MM.1S (cell line): ENCODE data around the gene DGUOK.

Experiments
- DNase-seq: peaks from one replicate; pipeline ENCODE4 v3.0.0-alpha.2; 2015
- H2AFZ ChIP-seq: fragments of 300-600 bp; sonication (generic); 2 replicates; pipeline ENCODE4 v1.6.0; 2016; ENCODE audit warnings: antibody characterized with exemption, low read length
- H3F3A ChIP-seq: fragments of 300-600 bp; sonication (generic); 2 replicates; pipeline ENCODE4 v1.6.1; 2016; ENCODE audit warnings: mild to moderate bottlenecking, antibody characterized with exemption, low read length, moderate library complexity, mixed read lengths; ENCODE audit not compliant: insufficient read depth
- H3K27ac ChIP-seq: fragments of 300-600 bp; sonication (generic); 2 replicates; pipeline ENCODE4 v1.5.1; 2016; ENCODE audit warnings: mild to moderate bottlenecking, low read length
- H3K27me3 ChIP-seq: fragments of 300-600 bp; sonication (generic); replicated peaks from 2 replicates; pipeline ENCODE4 v1.6.0; 2016; ENCODE audit warnings: low read length; ENCODE audit not compliant: insufficient read depth
- H3K36me3 ChIP-seq: fragments of 300-600 bp; sonication (generic); replicated peaks from 2 replicates; pipeline ENCODE4 v1.6.1; 2016; ENCODE audit warnings: mild to moderate bottlenecking, low read length, mixed read lengths; ENCODE audit not compliant: insufficient read depth
- H3K4me1 ChIP-seq: fragments of 300-600 bp; sonication (generic); 2 replicates; pipeline ENCODE4 v1.6.1; 2016; ENCODE audit warnings: low read length, mixed read lengths
- H3K4me2 ChIP-seq: fragments of 300-600 bp; sonication (generic); 2 replicates; pipeline ENCODE4 v1.6.0; 2016; ENCODE audit warnings: low read depth, low read length
- H3K4me3 ChIP-seq: fragments of 300-600 bp; sonication (generic); 2 replicates; pipeline ENCODE4 v1.5.1; 2016; ENCODE audit warnings: low read length, mixed read lengths
- H3K79me2 ChIP-seq: fragments of 300-600 bp; sonication (generic); 2 replicates; pipeline ENCODE4 v1.6.1; 2016; ENCODE audit warnings: mixed run types, low read length, mixed read lengths
- H3K9ac ChIP-seq: fragments of 300-600 bp; sonication (generic); 2 replicates; pipeline ENCODE4 v1.6.1; 2016; ENCODE audit warnings: low read length, mixed read lengths
- H3K9me2 ChIP-seq: fragments of 300-600 bp; sonication (generic); replicated peaks from 2 replicates; pipeline ENCODE4 v1.6.1; 2016; ENCODE audit warnings: mild to moderate bottlenecking, low read length, mixed read lengths; ENCODE audit not compliant: insufficient read depth
- H3K9me3 ChIP-seq: fragments of 300-600 bp; sonication (generic); replicated peaks from 2 replicates; pipeline ENCODE4 v1.6.1; 2016; ENCODE audit warnings: mild to moderate bottlenecking, low read length, mixed read lengths; ENCODE audit not compliant: insufficient read depth
- H4K20me1 ChIP-seq: fragments of 300-600 bp; sonication (generic); 2 replicates; pipeline ENCODE4 v1.6.1; 2016; ENCODE audit warnings: mild to moderate bottlenecking, low read length, moderate library complexity, mixed read lengths; ENCODE audit not compliant: insufficient read depth
- EZH2 ChIP-seq: fragments of 300-600 bp; sonication (generic); optimal IDR thresholded peaks from 2 replicates; pipeline ENCODE3; 2017; ENCODE audit warnings: low read depth, mild to moderate bottlenecking, antibody characterized with exemption, low read length, mixed read lengths
- EZH2phosphoT487 ChIP-seq: fragments of 300-600 bp; sonication (generic); IDR thresholded peaks from 2 replicates; pipeline ENCODE4 v1.6.1; 2018; ENCODE audit warnings: antibody characterized with exemption, low read length
- TF ChIP-seq, protein P1 (sequence below): fragments of 300-600 bp; sonication (generic); IDR thresholded peaks from 2 replicates; pipeline ENCODE4 v1.5.1; 2016; ENCODE audit warnings: antibody characterized with exemption, low read length, mixed read lengths

Gene DGUOK

DNA sequence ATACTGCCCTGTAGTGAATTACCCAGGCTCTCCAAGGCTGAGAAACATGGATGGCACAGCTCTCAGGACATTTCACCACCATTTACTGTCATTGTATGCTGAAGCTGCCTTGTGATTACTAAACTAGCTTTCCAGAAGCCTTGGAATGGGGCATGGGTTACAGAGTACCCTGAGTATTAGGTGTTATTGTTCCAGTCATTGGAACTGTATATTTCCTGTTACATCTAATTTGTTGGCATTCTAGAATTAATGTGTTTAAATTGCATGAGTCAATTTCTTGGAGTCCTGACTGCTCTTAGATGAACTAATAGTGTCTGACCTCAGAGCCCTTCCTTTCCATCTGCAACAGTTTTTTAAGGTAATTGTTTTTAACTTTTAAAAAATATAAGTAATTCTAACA is 9.0 kb downstream of the DGUOK start:
- Histone ChIP-seq H4K20me1 (no peaks in the 10 kb centered on the region), H3K27me3 (no peaks in the 10 kb centered on the region), H3K4me1 (no peaks in the 10 kb centered on the region), H3K9ac (no peak overlapping the region), H3K27ac (no peak overlapping the region), H3K9me2 (no peaks in the 10 kb centered on the region), H2AFZ (no peak overlapping the region), H3K9me3 (no peaks in the 10 kb centered on the region), H3K79me2 (peaks cover 92% of the 10 kb centered on the region), H3F3A (no peaks in the 10 kb centered on the region), H3K36me3 (no peaks in the 10 kb centered on the region), H3K4me2 (no peak overlapping the region), H3K4me3 (no peak overlapping the region)
- TF ChIP-seq, protein P1, sequence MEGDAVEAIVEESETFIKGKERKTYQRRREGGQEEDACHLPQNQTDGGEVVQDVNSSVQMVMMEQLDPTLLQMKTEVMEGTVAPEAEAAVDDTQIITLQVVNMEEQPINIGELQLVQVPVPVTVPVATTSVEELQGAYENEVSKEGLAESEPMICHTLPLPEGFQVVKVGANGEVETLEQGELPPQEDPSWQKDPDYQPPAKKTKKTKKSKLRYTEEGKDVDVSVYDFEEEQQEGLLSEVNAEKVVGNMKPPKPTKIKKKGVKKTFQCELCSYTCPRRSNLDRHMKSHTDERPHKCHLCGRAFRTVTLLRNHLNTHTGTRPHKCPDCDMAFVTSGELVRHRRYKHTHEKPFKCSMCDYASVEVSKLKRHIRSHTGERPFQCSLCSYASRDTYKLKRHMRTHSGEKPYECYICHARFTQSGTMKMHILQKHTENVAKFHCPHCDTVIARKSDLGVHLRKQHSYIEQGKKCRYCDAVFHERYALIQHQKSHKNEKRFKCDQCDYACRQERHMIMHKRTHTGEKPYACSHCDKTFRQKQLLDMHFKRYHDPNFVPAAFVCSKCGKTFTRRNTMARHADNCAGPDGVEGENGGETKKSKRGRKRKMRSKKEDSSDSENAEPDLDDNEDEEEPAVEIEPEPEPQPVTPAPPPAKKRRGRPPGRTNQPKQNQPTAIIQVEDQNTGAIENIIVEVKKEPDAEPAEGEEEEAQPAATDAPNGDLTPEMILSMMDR, result no peak
- TF ChIP-seq EZH2phosphoT487 (no peak), EZH2 (no peak)
- no peak for DNase-seq

DNA sequence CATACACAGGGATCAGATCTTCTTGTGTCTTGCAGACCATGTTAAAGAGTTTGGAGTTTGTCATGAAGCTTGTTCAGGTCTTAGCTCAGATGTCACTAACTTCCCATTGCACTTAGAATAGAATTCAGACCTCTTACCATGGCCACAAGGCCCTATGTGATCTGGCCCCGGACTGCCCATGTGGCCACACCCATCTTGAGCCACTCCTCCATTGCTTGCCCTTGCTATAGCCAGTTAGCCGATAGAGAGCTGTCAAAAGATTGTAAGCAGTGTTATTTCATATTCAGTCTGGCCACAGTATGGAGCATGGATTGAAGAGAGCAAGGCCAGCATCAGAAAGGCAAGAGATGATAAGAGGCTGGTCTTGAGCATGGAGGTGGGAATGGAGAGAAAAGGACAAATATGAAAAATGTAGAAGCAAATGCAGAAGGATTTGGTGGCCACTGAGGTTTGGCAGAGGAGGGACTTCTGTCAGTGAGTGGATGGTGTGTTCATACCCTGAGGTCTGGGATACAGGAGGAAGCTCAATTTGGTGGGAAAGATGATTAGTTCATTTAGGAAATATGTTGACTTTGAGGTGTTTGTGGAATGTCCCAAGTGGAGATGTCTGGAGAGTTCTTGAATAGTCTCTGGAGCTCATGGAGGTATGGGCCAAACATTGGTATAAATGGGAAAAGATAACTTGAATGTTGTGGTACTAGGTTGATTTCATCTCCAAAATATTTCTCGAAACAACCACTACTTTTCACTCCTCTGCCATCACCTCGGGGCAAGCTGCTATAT is 10.6 kb downstream of the DGUOK start:
- no peak overlapping the region for H3K4me2 ChIP-seq
- H3K9me3 ChIP-seq, result no peaks in the 10 kb centered on the region
- DNase-seq, result no peak
- TF ChIP-seq EZH2phosphoT487, result no peak
- no peak for TF ChIP-seq EZH2
- TF ChIP-seq, protein P1, result no peak
- H3K79me2 ChIP-seq, result peaks cover 89% of the 10 kb centered on the region
- H3K27me3 ChIP-seq, result no peaks in the 10 kb centered on the region
- no peaks in the 10 kb centered on the region for H4K20me1 ChIP-seq
- H3K27ac ChIP-seq, result no peak overlapping the region
- no peaks in the 10 kb centered on the region for H3K9me2 ChIP-seq
- no peak overlapping the region for H2AFZ ChIP-seq
- no peaks in the 10 kb centered on the region; the same call in 1 of the 2 replicates for H3K36me3 ChIP-seq
- no peaks in the 10 kb centered on the region for H3K4me1 ChIP-seq
- H3K9ac ChIP-seq, result no peak overlapping the region
- no peaks in the 10 kb centered on the region for H3F3A ChIP-seq
- H3K4me3 ChIP-seq, result no peak overlapping the region

DNA sequence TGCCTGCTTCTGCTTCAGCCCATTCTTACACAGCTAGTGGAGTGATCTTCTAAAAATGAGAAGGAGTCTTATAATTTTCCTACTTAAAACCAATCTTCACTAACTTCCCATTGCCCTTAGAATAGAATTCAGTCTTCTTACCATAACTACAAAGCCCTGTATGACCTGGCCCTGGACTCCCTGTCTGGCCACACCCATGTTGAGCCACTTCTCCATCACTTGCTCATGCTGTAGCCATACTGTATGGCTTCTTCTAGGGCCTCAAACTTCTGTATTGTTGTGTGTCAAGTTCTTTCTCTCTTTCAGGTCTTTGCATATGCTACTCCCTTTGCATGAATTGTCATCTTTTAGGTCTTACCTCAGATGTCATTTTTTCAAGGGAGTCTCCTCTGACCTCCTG is 11.2 kb downstream of the DGUOK start:
- Histone ChIP-seq H4K20me1 (no peaks in the 10 kb centered on the region), H3K27ac (no peak overlapping the region), H3K79me2 (peaks cover 89% of the 10 kb centered on the region), H3K36me3 (no peaks in the 10 kb centered on the region; the same call in 1 of the 2 replicates), H3K4me1 (no peaks in the 10 kb centered on the region), H3F3A (no peaks in the 10 kb centered on the region), H3K4me3 (no peak overlapping the region), H3K9ac (no peak overlapping the region), H3K4me2 (no peak overlapping the region), H2AFZ (no peak overlapping the region), H3K9me2 (no peaks in the 10 kb centered on the region), H3K9me3 (no peaks in the 10 kb centered on the region), H3K27me3 (no peaks in the 10 kb centered on the region)
- TF ChIP-seq EZH2phosphoT487 (no peak), EZH2 (no peak)
- TF ChIP-seq, protein P1, result no peak
- DNase-seq, result no peak
